ENCODE measurements around the gene SLIT3. TPM values are rescaled to one million over a fixed set of nuclear protein-coding genes. Genes with fewer than 3 reads are reported as not detected.
A peak's percentile ranks its signal among the peaks of the same experiment; 100 is the strongest.

Gene SLIT3
- total and polyA plus RNA-seq, 2 donors (not counting 3 experiments of a cell fraction or from before 2014, with no cell fraction given) = 0.90 to 1.0 TPM

GRCh38 chr5:168740811-168741213 lies 560.1 kb downstream of the SLIT3 start:
- no peak overlapping the region for H2AFZ ChIP-seq (ENCODE audit: low read depth, low read length)
- no peak overlapping the region for H3K9ac ChIP-seq (replicated peaks; ENCODE audit: extremely low read depth, insufficient read depth, low read length)
- ChIA-PET CTCF (interaction anchor here (2.2 kb wide), 1 partner anchor 16 kb away, joined by 5 read pairs; no protein-coding TSS in a partner anchor), POLR2A (no interaction called here)
- H3K27me3 ChIP-seq (ENCODE audit: control insufficient read depth in 2 of 2, insufficient read depth in 2 of 2, low read length in 2 of 2) = no peaks in the 10 kb centered on the region
- no peaks in the 10 kb centered on the region for H3K79me2 ChIP-seq (ENCODE audit: control insufficient read depth, insufficient read depth, low read length)
- no peak overlapping the region for H3K27ac ChIP-seq (ENCODE audit: insufficient read depth, low read depth, low read length)
- H3K36me3 ChIP-seq (ENCODE audit: control insufficient read depth in 2 of 2, extremely low read depth in 1 of 2, insufficient read depth in 2 of 2, low read length in 2 of 2) = no peaks in the 10 kb centered on the region
- intact Hi-C loops (cut with micrococcal nuclease) (no loop called here), dilution Hi-C loops (cut with MboI; ENCODE audit: extremely low pct_ligation_motif_present, low sequenced_read_pairs) (no loop called here)
- no peaks in the 10 kb centered on the region for H4K20me1 ChIP-seq (replicated peaks; ENCODE audit: control insufficient read depth, extremely low read depth, insufficient read depth, low read length)
- H3K4me3 ChIP-seq (replicated peaks in 1 of 3; ENCODE audit: insufficient read depth in 1 of 3, low read depth in 1 of 3, low read length in 3 of 3) = no peak overlapping the region
- no peaks in the 10 kb centered on the region for H3K9me3 ChIP-seq (replicated peaks; ENCODE audit: control insufficient read depth, insufficient read depth, low read length)
- no peaks in the 10 kb centered on the region for H3K4me1 ChIP-seq (ENCODE audit: control insufficient read depth, extremely low read depth, insufficient read depth, low read length)
- DNase-seq (ENCODE audit: low read depth, low spot score) (peak; percentile 19), FAIRE-seq (no peak)
- H3K4me2 ChIP-seq (ENCODE audit: insufficient read depth, low read length) = no peak overlapping the region
- TF ChIP-seq POLR2A (IDR thresholded peaks at IDR 0.05; ENCODE audit: low read depth, low read length) (no peak), POLR2AphosphoS5 (IDR thresholded peaks at IDR 0.05; ENCODE audit: insufficient read depth, low read depth, low read length) (no peak), GATA2 (IDR thresholded peaks at IDR 0.05; ENCODE audit: insufficient read depth, insufficient read length, low read depth, low read length) (no peak), JUN (IDR thresholded peaks at IDR 0.05; ENCODE audit: borderline replicate concordance, insufficient read depth, insufficient read length, low read depth) (no peak), MYC (IDR thresholded peaks at IDR 0.05; ENCODE audit: low read depth, low read length) (no peak), FOS (IDR thresholded peaks at IDR 0.05; ENCODE audit: borderline replicate concordance, insufficient read depth, low read length) (no peak), EZH2 (IDR thresholded peaks at IDR 0.05; ENCODE audit: borderline replicate concordance, low read depth, low read length, severe bottlenecking) (no peak)
- TF ChIP-seq, protein P1, sequence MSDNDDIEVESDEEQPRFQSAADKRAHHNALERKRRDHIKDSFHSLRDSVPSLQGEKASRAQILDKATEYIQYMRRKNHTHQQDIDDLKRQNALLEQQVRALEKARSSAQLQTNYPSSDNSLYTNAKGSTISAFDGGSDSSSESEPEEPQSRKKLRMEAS (IDR thresholded peaks at IDR 0.05; ENCODE audit: insufficient read depth, insufficient read length) = no peak
- TF ChIP-seq, protein P2, sequence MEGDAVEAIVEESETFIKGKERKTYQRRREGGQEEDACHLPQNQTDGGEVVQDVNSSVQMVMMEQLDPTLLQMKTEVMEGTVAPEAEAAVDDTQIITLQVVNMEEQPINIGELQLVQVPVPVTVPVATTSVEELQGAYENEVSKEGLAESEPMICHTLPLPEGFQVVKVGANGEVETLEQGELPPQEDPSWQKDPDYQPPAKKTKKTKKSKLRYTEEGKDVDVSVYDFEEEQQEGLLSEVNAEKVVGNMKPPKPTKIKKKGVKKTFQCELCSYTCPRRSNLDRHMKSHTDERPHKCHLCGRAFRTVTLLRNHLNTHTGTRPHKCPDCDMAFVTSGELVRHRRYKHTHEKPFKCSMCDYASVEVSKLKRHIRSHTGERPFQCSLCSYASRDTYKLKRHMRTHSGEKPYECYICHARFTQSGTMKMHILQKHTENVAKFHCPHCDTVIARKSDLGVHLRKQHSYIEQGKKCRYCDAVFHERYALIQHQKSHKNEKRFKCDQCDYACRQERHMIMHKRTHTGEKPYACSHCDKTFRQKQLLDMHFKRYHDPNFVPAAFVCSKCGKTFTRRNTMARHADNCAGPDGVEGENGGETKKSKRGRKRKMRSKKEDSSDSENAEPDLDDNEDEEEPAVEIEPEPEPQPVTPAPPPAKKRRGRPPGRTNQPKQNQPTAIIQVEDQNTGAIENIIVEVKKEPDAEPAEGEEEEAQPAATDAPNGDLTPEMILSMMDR (IDR thresholded peaks at IDR 0.05; ENCODE audit: extremely low read depth in 1 of 2, insufficient read depth in 1 of 2, low read depth in 1 of 2, low read length in 2 of 2) = no peak
- H3K9me1 ChIP-seq (replicated peaks; ENCODE audit: control insufficient read depth, extremely low read depth, insufficient read depth, low read length) = no peaks in the 10 kb centered on the region
- BruUV-seq (replicated peaks) = no TSS peak
